Endothelial cell (in vitro differentiated cells): ENCODE measurements around the gene LGALS7B. TPM values are rescaled to one million over a fixed set of nuclear protein-coding genes. Genes with fewer than 3 reads are reported as not detected.
A peak's percentile ranks its signal among the peaks of the same experiment; 100 is the strongest.
"Not testable (repeated sequence)": the region's sequence is repeated elsewhere in the genome, so short reads cannot be mapped to it uniquely, and the experiment has no call there.

Experiments
- DNase-seq: peaks from one replicate; pipeline ENCODE4 v3.0.0; 2021; ENCODE audit warnings: low spot score
- H3K27ac Mint-ChIP-seq: one replicate; pipeline ENCODE4 v1.8.0; 2021; ENCODE audit warnings: mixed read lengths, inconsistent platforms; ENCODE audit not compliant: unreplicated experiment
- H3K27me3 Mint-ChIP-seq: one replicate; pipeline ENCODE4 v1.8.0; 2021; ENCODE audit warnings: mild to moderate bottlenecking, moderate library complexity, mixed read lengths, inconsistent platforms; ENCODE audit not compliant: unreplicated experiment
- H3K36me3 Mint-ChIP-seq: one replicate; pipeline ENCODE4 v1.8.0; 2021; ENCODE audit warnings: mild to moderate bottlenecking, low read depth, mixed read lengths, inconsistent platforms; ENCODE audit not compliant: unreplicated experiment
- H3K4me1 Mint-ChIP-seq: one replicate; pipeline ENCODE4 v1.8.0; 2021; ENCODE audit warnings: mild to moderate bottlenecking, mixed read lengths, inconsistent platforms; ENCODE audit not compliant: unreplicated experiment
- H3K4me3 Mint-ChIP-seq: one replicate; pipeline ENCODE4 v1.8.0; 2021; ENCODE audit warnings: mild to moderate bottlenecking, mixed read lengths, inconsistent platforms; ENCODE audit not compliant: unreplicated experiment
- H3K9me3 Mint-ChIP-seq: one replicate; pipeline ENCODE4 v1.8.0; 2021; ENCODE audit warnings: mixed read lengths, inconsistent platforms; ENCODE audit not compliant: unreplicated experiment
- total RNA-seq: library from RNA; stranded (reverse); fragmentation: NEBNext Ultra II Directional; extraction: Animal tissue kit (Norgen Biotek cat#: 25700); gene quantifications from one replicate; pipeline ENCODE4 v1.2.1, GENCODE V29; 2021; ENCODE audit not compliant: unreplicated experiment
- TF ChIP-seq, protein P1 (sequence below): fragments of 200-600 bp; sonication (generic); IDR thresholded peaks from one replicate; pipeline ENCODE4 v1.5.0; 2021; ENCODE audit warnings: antibody characterized with exemption; ENCODE audit not compliant: unreplicated experiment

LGALS7B gene
- total RNA-seq, 1 donor from 2014 or later: 18.8 TPM

GRCh38 chr19:38763795-38764220 lies 25.2 kb upstream of the LGALS7B start:
- no peaks in the 10 kb centered on the region for H3K9me3 Mint-ChIP-seq
- H3K4me1 Mint-ChIP-seq: no peaks in the 10 kb centered on the region
- no peaks in the 10 kb centered on the region for H3K36me3 Mint-ChIP-seq
- DNase-seq: no peak
- TF ChIP-seq, protein P1, sequence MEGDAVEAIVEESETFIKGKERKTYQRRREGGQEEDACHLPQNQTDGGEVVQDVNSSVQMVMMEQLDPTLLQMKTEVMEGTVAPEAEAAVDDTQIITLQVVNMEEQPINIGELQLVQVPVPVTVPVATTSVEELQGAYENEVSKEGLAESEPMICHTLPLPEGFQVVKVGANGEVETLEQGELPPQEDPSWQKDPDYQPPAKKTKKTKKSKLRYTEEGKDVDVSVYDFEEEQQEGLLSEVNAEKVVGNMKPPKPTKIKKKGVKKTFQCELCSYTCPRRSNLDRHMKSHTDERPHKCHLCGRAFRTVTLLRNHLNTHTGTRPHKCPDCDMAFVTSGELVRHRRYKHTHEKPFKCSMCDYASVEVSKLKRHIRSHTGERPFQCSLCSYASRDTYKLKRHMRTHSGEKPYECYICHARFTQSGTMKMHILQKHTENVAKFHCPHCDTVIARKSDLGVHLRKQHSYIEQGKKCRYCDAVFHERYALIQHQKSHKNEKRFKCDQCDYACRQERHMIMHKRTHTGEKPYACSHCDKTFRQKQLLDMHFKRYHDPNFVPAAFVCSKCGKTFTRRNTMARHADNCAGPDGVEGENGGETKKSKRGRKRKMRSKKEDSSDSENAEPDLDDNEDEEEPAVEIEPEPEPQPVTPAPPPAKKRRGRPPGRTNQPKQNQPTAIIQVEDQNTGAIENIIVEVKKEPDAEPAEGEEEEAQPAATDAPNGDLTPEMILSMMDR: no peak
- no peak overlapping the region for H3K27ac Mint-ChIP-seq
- H3K4me3 Mint-ChIP-seq: no peak overlapping the region
- H3K27me3 Mint-ChIP-seq: no peaks in the 10 kb centered on the region

- Mint-ChIP-seq H3K4me3 (no peak overlapping the region), H3K4me1 (peaks cover 3% of the 10 kb centered on the region), H3K27me3 (no peaks in the 10 kb centered on the region), H3K27ac (no peak overlapping the region), H3K9me3 (no peaks in the 10 kb centered on the region), H3K36me3 (peaks cover 4% of the 10 kb centered on the region)
- TF ChIP-seq, protein P1: no peak
- DNase-seq: no peak
Measured at GRCh38 chr19:38765214-38765613, 23.8 kb upstream of the LGALS7B start.

DNA sequence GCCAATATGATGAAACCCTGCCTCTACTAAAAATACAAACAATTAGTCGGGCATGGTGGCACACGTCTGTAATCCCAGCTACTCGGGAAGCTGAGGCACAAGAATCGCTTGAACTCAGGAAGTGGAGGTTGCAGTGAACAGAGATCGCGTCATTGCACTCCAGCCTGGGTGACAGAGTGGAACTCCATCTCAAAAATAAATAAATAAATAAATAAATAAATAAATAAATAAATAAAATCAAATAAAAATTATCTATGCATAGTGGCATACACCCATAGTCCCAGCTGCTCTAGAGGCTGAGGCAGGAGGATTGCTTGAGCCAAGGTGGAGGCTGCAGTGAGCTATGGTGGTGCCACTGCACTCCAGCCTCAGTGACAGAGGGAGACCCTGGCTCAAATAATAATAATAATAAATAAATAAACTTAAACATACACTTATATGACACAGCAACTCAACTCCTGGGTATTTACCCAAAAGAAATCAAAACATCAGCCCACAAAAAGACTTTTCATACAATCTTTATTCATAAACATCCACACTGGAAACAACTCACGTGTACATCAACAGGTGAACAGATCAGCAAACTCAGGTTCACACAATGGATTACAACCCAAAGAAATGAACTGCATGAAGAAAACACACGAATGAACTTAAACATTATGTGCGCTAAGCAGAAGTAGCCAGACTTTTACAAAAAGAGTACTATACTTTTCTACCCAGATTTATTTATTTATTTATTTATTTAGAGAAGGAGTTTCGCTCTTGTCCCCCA lies 22.5 kb upstream of the LGALS7B start:
- TF ChIP-seq, protein P1: no peak
- no peaks in the 10 kb centered on the region for H3K27me3 Mint-ChIP-seq
- no peak overlapping the region for H3K4me3 Mint-ChIP-seq
- peaks cover 3% of the 10 kb centered on the region for H3K4me1 Mint-ChIP-seq
- peaks cover 4% of the 10 kb centered on the region for H3K36me3 Mint-ChIP-seq
- H3K27ac Mint-ChIP-seq: no peak overlapping the region
- no peak for DNase-seq
- no peaks in the 10 kb centered on the region for H3K9me3 Mint-ChIP-seq

- TF ChIP-seq, protein P1: peak; percentile 91
- peak overlapping the region; percentile 13 for H3K27ac Mint-ChIP-seq
- H3K4me3 Mint-ChIP-seq: peak overlapping the region; percentile 81
Measured at GRCh38 chr19:38769635-38770211, 19.3 kb upstream of the LGALS7B start.

GRCh38 chr19:38770228-38770948 lies 18.6 kb upstream of the LGALS7B start:
- H3K4me3 Mint-ChIP-seq, H3K27ac Mint-ChIP-seq, H3K36me3 Mint-ChIP-seq, DNase-seq, H3K9me3 Mint-ChIP-seq, H3K27me3 Mint-ChIP-seq: not testable (repeated sequence)
- peaks cover 10% of the 10 kb centered on the region for H3K4me1 Mint-ChIP-seq

More at GRCh38 chr19:38769635-38770211, 19.3 kb upstream of the LGALS7B start:
- Mint-ChIP-seq H3K4me1 (peaks cover 10% of the 10 kb centered on the region), H3K9me3 (no peaks in the 10 kb centered on the region), H3K36me3 (peaks cover 4% of the 10 kb centered on the region), H3K27me3 (no peaks in the 10 kb centered on the region)
- peak; percentile 87 for DNase-seq

- H3K27me3 Mint-ChIP-seq, H3K36me3 Mint-ChIP-seq, H3K4me3 Mint-ChIP-seq, DNase-seq, H3K27ac Mint-ChIP-seq, H3K9me3 Mint-ChIP-seq: not testable (repeated sequence)
- H3K4me1 Mint-ChIP-seq: peaks cover 10% of the 10 kb centered on the region
Measured at GRCh38 chr19:38770949-38771275, 18.1 kb upstream of the LGALS7B start.

DNA sequence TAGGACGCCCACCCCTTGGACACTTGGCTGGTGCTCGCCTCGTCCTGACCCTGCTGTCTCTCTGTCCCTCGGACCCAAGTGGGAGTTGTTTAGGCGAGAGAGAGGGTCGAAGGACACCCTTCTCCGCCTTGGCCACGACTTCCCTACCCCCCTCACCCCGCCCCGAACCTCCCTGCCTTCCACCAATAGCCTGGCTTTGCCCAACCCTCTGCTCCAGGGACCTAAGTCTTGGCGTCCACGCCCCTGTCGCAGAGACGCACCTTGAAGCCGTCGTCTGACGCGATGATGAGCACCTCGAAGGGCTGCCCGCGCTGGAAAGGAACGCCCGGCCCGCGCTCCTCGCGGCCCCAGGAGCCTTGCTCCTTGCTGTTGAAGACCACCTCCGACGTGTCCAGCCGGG lies 17.4 kb upstream of the LGALS7B start:
- DNase-seq, H3K9me3 Mint-ChIP-seq, H3K27ac Mint-ChIP-seq, H3K27me3 Mint-ChIP-seq, H3K4me3 Mint-ChIP-seq, H3K36me3 Mint-ChIP-seq: not testable (repeated sequence)
- peaks cover 10% of the 10 kb centered on the region for H3K4me1 Mint-ChIP-seq
